NT2/D1 (cell line): ENCODE measurements around the gene CLCN7.

Experiments used
- SUZ12 ChIP-seq: IDR thresholded peaks from 2 replicates; pipeline ENCODE4 v1.6.1; 2011; ENCODE audit not compliant: insufficient read length, insufficient read depth; ENCODE audit errors: extremely low read depth
- YY1 ChIP-seq: IDR thresholded peaks from 2 replicates; pipeline ENCODE4 v1.6.1; 2011; ENCODE audit not compliant: insufficient read length, insufficient read depth
- ZNF274 ChIP-seq: IDR thresholded peaks from 2 replicates; pipeline ENCODE4 v1.6.1; 2011; ENCODE audit warnings: mild to moderate bottlenecking, low read depth, low read length

GRCh38 chr16:1425616-1426370, 49.0 kb downstream of the CLCN7 start:
- no peak for TF ChIP-seq ZNF274
- TF ChIP-seq SUZ12 = no peak
- no peak for TF ChIP-seq YY1
